ENCODE data around the gene CPNE4.
A peak's percentile ranks its signal among the peaks of the same experiment; 100 is the strongest.
"Not testable (repeated sequence)": the region's sequence is repeated elsewhere in the genome, so short reads cannot be mapped to it uniquely, and the experiment has no call there.

The CPNE4 gene

DNA sequence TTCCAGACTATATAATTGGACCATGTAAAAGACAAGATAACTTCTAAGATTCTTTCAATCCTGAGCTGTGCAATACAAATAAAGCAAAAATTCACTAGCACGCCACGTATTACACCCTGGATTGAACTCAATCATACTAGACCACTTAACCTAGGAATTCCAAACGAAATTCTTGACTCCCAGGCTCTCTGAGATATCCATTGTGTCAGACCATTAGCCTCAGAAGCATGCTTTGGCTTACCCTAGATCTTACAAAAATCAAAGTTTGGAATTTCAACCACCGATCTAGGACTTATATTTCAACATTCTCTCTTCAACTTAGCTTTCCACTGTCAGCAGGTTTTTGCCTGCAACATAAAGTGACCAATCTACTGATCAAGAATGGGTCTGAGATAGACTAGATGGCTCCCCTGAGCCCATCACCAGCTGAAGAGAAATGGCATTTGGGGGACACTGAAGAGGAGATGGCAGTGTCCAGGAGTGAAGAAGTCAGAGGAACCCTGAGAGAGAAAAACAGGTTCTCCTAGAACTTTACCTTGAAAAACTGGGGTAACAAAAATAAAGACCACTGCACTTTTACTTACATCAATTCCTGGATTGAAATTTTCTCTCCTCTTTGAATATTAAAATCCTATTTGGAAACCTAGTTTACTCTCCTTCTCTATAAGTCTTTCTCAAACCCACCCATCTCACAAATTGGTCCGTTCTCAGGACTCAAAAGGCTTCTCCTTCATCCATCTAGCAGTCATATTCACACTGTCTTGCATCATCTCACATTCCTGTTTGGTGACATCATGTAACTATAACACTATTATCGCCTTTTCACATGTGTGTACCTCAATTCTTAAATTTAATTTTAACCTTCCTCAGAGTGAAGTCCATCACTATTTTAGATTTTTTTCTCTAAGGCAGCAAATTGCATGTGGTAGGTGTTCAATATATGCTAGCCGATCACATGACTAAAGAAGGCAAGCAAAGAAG, 18.5 kb downstream of the CPNE4 start:
- DNase-seq, result no peak

- DNase-seq, result no peak
Measured at GRCh38 chr3:132014105-132014504, 20.7 kb downstream of the CPNE4 start.

- DNase-seq, result no peak
Measured at GRCh38 chr3:132009241-132009640, 25.6 kb downstream of the CPNE4 start.

- no peak for DNase-seq
Measured at GRCh38 chr3:132008837-132009236, 26.0 kb downstream of the CPNE4 start.

DNA sequence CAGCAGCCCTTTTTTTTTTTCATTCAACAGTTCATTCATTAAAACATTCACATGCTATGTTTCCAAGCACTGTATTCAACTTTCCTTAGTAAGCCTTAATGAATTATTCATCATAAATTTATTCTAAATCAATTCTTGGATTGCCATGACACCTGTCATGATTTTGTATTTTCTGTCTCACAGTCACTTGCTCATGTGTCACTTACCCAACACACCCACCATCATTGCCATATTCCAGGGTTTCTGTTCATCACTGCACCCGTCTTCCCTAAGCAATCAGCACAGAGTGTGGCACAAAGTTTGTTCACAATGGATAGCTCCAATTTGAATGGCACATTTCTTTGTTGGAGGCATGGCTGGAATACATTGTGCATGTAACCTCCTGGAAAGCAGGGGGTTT, 27.2 kb downstream of the CPNE4 start:
- DNase-seq, result no peak

- peak; percentile 55 for DNase-seq
Measured at GRCh38 chr3:132006605-132007204, 28.1 kb downstream of the CPNE4 start.

DNA sequence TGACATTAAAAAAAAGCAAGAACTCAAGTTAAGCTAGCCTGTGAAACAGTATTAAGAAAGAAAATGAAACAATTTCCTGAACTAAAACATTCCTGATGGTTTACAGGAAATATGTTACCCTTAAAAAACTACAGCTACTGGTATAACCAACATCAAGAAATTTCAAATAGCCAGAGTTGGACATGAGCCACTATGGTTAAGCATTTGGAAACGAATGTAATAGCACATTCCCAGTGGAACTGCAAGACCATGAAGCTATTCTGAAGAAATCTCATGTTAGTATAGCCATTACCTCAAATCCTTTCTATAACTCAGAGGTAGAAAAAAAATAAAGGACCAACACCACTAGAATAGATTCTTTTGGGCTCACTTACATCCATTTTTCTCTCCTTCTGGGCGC, 30.2 kb downstream of the CPNE4 start:
- DNase-seq, result no peak

- no peak for DNase-seq
Measured at GRCh38 chr3:132003685-132004084, 31.1 kb downstream of the CPNE4 start.

GRCh38 chr3:132001999-132002398, 32.8 kb downstream of the CPNE4 start:
- DNase-seq, result no peak

DNA sequence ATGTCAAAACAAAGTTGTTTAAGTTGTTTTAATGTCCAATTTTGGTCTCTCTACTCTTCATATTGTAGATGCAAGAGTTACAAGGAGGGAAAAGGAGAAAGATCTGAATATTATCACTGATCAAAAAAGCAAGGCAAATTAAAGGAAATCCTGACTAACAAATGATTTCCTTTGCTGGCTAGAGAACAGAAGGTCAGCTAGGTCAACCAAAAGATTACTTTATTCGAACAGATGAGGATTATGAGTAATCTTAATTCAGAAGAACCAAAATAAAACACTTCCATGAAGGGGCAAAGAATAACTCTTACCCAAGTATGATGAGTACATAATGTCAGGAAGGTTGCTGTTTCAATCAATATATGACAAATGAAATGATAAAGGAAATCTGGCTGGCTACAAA, 33.8 kb downstream of the CPNE4 start:
- DNase-seq, result no peak

- DNase-seq, result no peak
Measured at GRCh38 chr3:131998027-131998426, 36.8 kb downstream of the CPNE4 start.

GRCh38 chr3:131995891-131996290, 38.9 kb downstream of the CPNE4 start:
- DNase-seq, result no peak

- no peak for DNase-seq
Measured at GRCh38 chr3:131989318-131989717, 45.5 kb downstream of the CPNE4 start.

GRCh38 chr3:131988209-131988608, 46.6 kb downstream of the CPNE4 start:
- DNase-seq, result no peak

DNA sequence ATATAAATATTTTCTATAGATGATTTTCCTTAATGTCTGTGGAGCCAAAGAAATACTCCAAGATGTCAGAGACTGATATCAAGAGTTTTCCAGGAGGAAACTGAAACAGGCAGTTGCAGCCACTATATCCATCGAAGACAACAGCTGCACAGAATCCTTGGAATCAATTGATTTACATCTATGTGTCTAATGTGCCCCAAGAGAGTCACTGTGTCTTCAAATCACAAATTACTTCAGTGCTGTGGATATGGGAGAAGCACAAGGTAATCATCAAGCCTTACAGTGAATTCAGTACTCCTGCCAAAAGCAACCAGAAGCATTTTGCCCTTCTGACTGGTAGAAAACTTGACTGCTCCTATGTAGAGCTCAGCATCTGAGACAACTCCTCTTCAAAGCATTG, 51.1 kb downstream of the CPNE4 start:
- DNase-seq, result no peak

- no peak for DNase-seq
Measured at GRCh38 chr3:131981323-131981722, 53.5 kb downstream of the CPNE4 start.

GRCh38 chr3:131976448-131976847, 58.4 kb downstream of the CPNE4 start:
- no peak for DNase-seq

DNA sequence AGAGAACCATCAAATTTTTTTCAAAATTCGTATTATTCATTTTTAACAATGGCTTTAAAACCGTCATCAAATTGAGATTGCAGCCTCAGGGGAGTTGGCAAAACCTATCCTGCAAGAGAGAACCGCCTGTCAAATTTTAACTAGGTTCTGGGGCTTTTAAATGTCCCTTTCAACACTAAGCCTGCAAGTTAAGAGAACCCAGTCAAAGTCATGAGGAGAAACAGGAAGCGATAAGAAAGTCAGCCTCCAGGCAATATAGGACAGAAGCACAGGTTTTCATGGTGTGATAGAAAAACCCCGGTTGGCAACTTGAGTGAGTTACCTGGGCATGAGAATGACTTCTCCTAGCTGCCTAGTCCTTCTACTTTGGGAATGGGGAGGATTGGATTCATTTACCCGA, 59.8 kb downstream of the CPNE4 start:
- DNase-seq, result no peak

GRCh38 chr3:131973731-131974130, 61.1 kb downstream of the CPNE4 start:
- no peak for DNase-seq

- no peak for DNase-seq
Measured at GRCh38 chr3:131972550-131972949, 62.3 kb downstream of the CPNE4 start.

DNA sequence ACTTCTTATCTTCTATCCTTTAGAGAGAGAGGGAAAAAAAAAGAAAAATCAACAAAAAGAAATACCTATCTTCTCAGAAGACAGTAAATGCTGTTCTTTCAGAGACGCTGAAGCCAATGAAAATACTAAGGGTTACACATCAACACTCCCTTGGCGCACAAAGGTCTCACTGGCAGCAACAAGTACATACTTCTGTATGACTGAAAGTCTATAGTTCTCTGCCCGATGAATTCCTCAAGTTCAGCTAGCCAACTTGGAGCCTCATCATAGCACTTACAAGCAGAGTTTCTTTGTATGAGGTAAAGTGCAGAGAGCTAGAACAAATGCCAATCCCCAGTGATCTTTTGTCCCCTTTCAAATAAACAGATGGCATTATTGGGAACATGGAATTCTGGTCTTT, 62.7 kb downstream of the CPNE4 start:
- no peak for DNase-seq

GRCh38 chr3:131963442-131963841, 71.4 kb downstream of the CPNE4 start:
- not testable (repeated sequence) for DNase-seq

GRCh38 chr3:131962982-131963381, 71.8 kb downstream of the CPNE4 start:
- DNase-seq, result no peak

DNA sequence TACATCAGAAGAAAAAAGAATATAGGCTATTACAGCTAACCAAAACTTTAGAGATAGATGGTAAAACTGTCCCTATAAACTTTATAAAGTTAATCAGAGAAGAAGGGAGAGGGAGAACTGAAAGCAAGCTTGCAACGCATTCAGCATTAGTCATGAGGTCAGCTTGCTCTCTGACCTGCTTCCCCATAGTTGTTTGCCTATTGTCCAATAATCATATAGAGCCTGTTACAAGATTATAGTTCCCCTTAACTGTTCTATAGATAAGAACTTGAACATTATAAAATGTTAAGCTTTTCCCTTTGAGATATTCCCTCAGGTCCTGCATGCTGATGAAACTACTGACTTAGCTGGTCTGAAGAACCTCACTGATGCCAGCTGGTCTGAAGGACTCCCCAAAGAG, 74.5 kb downstream of the CPNE4 start:
- DNase-seq, result peak; percentile 69
